Tibial nerve (tissue), 4 donors: ENCODE data around the gene VSTM2B.

ENCODE experiments used
- CTCF ChIP-seq, 5 experiments: fragments of 200-600 bp in 3 of 5; fragments of 450-650 bp in 2 of 5; sonication (generic) in 3 of 5; IDR thresholded peaks; one replicate each; pipeline ENCODE4 v1.5.1; 2016 to 2019; ENCODE audit warnings: antibody characterized with exemption in 5 of 5, mild to moderate bottlenecking in 3 of 5, moderate library complexity in 2 of 5
- EP300 ChIP-seq, 2 donors: sonication (generic); formaldehyde crosslinking; IDR thresholded peaks; one replicate each; pipeline ENCODE4 v1.6.1; 2017; ENCODE audit warnings: antibody characterized with exemption in 2 of 2, mild to moderate bottlenecking in 1 of 2
- POLR2A ChIP-seq, 2 donors: fragments of 450-650 bp; IDR thresholded peaks; one replicate each; pipeline ENCODE4 v1.6.1; 2017; ENCODE audit warnings: antibody characterized with exemption in 2 of 2, mild to moderate bottlenecking in 2 of 2, moderate library complexity in 2 of 2

- TF ChIP-seq CTCF (IDR thresholded peaks at IDR 0.05) = no peak
- no peak for TF ChIP-seq EP300 (IDR thresholded peaks at IDR 0.05)
- no peak for TF ChIP-seq POLR2A (IDR thresholded peaks at IDR 0.05)
Observed at GRCh38 chr19:29531458-29532025, 5.7 kb downstream of the VSTM2B start.
